Measurements from ENCODE around the gene CPT1A.

The CPT1A gene

DNA sequence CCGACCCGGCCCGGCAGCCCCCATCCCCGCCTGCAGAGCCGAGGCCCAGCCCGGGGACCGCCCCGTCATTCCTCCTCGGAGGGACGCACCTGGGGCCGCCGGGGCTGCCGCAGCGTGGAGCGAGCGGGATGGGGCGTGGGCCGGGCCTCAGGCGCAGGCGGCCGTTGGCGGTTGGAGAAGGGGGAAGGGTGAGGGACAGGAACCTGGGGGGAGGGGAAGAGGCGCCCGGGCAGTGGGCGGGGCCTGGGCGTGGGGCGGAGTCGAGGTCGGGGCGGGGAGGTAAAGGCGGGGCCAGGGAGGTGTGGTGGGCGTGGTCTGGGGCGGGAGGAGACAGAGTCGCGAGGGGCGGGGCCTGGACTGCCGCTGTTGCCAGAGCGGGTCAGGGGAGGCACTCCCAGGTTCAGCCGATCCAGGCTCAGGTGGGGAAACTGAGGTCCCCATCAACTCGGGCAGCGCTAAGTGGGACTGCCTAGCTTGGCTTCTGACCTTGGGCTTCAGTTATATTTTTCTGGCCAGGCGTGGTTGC is 90.3 kb downstream of the CPT1A start, which contains the start of gene TESMIN:
Gene TESMIN, minus strand, starts transcription at position 190 of the 526 bp plus-strand sequence. CDS start 860 bp downstream, outside the sequence.
- DNase-seq, result peak; percentile 97

DNA sequence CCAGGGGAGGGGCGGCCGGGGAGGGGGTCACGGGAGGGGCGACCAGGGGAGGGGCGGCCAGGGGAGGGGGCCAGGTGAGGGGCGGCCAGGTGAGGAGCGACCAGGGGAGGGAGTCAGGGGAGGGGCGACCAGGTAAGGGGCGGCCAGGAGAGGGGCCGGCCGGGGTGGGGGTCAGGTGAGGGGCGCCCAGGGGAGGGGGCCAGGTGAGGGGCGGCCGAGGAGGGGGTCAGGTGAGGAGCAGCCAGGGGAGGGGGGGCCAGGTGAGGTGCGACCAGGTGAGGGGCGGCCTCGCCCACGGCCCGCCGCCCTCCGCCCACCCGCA is 90.8 kb downstream of the CPT1A start:
- DNase-seq, result no peak

DNA sequence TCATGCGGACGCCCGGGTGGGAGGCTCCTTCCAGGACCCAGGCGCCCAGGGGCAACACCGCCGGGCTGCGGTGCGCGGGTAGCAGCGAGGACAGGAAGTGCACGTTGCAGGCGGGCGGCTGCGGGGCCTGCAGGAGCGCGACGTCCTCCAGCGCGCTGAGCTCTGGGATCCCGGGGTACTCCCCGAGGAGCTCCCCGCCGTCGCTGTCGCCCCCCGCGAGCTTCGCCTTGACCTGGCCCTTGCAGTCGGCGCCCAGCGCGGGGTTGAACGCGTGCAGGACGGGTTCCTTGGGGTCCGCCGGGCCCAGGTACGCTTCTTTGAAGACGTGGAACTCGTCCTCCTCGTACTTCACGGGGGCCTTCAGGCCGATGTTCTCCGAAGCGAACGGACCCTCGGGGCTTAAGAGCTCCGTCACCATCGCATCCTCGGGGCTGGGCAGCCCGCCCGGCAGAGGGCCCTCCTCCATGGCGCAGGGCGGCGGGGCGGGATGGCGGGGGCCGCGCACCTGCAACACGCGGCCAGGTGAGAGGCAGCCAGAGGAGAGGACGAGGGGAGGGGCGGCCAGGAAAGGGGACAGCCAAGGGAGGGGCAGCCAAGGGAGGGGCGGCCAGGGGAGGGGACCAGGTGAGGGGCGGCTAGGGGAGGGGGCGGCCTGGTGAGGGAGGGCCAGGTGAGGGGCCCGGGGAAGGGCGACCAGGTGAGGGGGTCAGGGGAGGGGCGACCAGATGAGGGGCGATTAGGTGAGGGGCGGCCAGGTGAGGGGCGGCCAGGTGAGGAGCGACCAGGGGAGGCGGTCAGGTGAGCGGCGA is 91.3 kb downstream of the CPT1A start:
- DNase-seq, result peak; percentile 54

DNA sequence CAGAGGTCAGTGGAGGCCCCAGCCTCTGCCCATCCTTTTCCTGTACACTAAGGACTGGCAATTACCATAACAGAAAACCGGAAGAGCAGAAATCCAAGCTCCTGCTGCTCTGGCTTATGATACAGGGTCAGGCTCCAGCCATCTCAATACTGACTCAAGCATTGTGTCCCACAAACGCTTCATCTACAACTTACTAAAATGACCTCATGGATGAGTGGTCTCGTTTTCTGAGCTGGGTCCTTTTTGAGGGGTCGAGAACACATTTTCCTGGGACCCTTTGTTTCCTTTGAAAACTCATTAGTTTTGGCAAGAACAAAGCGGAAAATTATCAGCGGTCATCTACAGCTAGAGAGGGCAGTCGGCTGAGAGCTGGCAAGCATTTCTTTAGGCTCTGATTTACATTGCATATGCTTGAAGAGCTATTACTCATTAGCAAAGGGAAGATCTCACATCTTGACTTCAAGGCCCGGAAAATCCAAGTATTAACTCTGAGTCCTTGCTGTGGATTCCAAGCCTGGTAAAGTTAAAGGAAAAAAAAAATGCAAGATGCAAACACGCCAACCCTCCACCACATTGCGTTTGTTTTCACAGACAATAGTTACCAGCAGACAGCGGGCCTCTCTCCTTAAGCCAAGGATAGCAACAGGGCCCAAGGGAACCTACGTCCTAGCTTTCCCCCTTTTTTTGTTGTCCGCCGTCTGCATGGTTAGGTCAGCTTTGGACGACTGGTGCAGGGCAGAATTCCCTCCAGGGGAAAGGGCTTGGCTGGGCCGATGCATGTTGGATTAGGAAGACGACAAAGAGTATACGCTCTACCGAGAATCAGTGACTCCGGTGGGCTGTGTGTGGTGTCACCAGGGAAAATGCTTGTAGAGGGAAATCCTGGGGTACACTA is 92.2 kb downstream of the CPT1A start:
- DNase-seq, result no peak

DNA sequence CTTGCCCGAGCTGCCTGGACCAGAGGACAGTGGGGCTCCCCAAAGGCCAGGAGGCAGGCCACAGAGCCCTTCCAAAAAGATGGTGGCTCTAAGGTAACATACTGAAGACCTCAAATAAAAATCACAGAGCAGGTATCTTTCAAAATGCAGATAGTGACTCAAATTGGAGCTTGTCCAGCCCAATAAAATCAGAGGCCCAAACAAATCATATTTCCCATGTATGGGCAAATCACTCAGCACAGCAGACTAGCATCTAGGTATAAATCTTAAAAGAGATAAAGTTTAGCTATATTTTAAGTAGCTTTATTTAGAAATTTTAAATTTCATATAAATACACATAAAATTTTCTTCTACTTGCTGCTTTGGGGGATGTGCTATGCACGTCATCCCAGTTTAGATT is 93.7 kb downstream of the CPT1A start:
- no peak for DNase-seq

DNA sequence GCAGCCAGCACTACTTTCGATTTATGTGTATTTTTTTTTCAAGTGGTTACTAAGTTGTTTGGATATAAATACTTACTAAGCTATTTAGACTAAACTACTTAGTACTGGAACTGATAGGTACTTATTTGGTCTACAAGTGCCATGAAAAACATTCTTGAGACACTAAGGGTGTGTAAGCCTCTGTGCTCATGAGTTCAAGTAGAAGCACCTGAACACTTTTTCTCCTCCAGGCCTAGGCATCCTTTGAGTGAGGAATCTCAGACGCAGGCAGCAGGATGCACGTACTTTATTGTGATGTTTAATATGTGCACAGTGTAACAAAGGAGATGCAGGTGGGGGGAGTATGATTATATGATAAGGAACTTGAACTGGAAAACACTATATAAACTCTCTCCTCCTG is 98.2 kb downstream of the CPT1A start:
- DNase-seq, result no peak

DNA sequence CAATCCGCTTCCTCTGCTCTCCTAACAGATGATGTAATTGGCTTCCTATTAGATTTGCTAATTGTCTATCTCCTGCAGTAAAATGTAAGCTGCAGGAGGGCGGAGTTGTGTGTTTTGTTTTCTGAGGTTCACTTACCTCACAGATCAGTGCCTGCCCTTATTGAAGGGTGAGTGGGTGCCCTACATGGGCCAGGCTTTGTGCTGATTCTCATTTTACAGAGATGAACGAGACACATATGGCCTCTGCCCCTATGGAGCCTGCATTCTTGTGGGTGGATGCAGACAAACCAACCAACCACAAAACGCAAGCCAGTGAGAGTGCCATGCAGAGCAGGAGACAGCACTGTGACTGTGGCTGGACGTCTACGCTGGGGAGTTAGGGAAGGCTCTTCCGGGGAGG is 100.3 kb downstream of the CPT1A start:
- DNase-seq, result no peak

DNA sequence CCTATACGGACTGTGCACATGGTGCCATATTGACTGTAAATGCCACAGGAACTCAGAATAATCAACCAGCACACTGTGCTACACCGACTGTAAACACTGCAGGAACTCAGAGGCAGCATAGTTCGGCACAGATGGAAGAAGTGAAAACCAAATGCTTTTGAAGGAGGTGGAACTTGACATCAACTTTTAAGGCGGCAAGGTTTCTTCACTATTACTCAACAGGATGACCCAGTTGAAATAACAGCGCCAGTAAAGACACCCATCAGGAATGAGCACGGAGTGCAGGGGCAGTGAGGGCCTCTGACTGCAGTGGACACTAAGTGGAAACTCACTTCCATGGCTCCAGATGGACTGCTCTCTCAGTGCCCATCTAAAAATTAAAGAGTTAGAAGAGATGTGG is 106.1 kb downstream of the CPT1A start:
- no peak for DNase-seq

DNA sequence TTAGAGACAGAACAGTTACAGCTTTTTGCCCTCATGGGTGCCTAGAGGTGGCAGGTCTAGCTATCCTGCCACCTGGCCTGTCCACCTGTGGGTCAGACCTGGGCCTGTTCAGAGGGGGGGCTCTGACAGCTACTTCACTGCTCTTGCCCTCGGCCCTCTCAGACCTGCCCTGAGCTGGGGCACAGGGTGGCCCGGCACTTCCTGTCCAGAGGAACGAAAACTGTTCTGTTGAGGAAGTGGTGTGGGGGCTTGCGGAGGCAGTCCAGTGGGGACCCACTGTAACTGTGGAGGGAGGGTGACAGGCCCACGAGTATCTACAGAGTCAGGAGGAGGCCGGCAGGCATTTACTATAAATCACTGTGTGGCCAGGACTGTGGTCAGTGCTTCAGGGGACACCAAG is 106.6 kb downstream of the CPT1A start:
- DNase-seq, result no peak

DNA sequence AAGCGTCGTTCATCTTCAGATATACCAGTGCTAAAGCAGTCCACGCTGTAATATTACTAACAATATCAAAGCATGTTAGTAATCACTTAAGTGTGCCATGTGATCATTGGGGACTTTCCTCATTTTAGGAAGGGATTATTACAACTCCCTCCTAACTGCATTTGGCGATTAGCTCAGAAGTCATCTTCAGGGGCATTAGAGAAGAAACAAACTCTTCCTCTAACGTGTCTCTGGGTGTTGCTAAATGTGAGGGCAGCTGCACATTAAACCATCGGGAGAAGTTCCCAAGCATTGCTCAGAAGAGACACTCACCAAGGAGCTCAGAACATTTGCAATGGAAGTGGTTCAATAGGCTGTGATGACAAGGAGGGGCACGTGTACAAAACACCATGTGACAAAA is 107.6 kb downstream of the CPT1A start:
- DNase-seq, result no peak

DNA sequence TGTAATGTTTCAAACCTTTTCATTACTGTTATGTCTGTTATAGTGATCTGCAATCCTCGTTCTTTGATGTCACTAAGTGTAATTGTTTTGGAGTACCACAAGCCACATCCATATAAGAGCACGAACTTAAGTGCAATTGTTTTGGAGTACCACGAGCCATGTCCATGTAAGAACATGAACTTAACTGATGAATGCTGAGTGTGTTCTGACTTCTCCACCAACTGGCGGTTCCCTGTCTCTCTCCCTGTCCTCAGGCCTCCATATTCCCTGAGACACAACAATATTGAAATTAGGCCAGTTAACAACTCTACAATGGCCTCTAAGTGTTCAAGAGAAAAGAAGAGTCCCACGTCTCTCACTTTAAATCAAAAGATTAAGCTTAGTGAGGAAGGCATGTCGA is 113.9 kb downstream of the CPT1A start:
- DNase-seq, result no peak

DNA sequence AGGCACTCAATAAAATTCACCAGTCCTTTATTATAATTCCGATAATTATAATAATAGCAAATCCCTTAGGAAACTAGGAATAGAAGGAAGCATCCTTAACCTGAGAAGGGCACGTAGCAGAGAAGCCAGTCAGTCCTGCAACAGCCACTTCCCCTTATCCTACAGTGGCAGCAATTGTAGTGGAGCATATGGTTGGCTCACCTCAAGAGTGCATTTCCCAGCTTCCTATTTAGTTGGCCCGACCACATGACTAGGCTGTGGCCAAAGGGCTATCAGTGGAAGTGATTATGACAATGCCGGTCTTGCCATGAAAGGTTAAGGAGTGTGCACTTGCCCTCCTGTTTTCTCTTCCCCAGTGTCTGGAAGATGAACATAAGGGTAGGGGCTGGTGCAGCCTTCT is 117.4 kb downstream of the CPT1A start:
- no peak for DNase-seq

DNA sequence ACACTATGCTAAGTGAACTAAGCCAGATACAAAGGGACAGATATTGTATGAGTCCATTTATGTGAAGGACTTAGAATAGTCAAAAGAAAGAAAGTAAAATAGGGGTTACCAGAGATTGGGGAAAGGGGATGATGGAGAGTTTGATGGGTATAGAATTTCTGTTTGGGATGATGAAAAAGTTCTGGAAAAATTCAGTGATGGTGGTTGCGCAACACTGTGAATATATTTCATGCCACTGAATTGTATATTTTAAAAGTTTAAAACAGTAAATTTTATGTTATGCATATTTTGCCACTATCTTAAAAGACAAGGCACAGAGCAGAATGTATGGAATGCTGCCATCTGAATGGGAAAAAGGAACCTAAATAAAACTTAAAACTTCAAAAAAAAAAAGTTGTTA is 119.6 kb downstream of the CPT1A start:
- no peak for DNase-seq

DNA sequence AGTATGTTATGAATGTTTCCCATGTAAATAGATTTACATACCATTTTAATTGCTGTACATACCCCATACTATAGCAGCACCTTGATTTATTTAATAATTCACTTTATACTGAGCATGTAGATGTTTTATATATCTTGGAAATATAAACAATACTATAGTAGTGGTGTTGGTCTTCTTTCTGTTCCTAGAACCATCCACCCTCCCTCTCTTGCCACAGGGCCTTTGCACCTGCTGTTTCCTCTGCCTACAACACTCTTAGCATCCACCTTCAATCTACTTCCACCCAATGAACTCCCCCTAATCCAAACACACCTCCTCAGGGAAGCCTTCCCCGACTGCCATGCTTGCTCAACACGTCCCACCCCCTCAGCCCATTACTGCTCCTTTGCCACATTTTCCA is 120.6 kb downstream of the CPT1A start:
- DNase-seq, result no peak

DNA sequence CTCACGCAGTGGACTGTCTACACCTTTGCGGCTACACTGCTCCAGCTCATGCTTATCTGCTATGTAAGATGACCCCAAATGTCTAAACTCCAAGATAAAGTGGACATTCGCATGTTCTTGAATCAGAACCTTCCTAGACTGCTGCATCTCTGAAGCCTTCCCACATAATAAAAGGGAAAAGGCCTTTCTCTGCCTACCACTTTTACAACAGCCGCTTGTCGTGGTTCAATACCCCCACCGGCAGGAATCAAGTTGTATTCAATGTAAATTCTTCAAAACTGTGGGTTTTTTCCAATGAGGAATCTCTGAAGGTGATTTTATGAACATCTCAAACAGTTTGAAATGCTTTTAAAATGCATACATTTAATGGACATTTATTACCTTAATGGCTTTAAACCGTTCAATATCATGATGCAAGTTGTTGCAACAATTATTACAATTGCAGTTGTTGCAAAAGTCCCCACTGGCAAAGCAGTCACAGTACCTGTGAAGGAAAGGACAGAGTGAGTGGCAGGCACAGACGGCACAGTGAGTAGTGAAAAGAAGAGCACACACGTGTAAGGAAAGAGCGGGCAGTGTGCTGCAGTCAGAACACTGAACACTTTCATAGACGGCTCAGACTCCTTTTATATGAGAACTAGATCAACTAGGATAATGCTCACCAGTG is 126.1 kb downstream of the CPT1A start:
- DNase-seq, result no peak

DNA sequence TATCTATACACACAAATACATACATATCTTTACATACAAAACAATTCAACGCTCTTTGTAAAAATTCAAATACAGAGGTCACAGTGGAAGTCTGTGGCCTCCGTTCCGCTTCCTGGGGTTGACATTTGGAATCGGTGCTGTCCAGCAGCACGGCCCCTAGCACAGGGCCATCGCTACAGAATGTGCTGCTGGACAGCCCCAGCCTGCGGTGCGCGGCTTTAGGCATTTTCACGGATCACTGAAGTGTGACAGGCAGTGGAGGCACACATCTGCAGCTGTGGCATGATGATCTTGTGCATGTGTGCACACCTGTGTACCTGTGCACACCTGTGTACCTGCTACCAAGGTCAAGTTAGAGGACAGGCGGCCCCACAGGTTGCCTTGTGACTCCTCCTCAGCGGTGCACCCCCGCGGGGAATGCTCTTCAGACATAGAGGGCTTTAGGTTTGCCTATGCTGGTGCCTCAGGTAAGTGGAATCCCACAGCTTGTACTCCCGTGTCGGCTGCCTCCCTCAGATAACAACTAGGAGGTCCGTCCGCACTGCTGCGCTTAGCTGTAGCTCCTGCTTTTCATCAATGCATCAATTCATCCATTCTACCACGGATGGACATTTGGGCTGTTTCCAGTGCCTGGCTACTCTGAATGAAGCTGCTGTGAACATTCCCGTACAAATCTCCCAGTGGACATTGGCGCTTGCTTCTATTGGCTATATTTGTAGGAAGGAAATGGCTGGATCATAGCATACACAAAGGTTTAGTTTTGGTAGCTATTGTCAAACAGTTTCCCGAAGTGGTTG is 127.5 kb downstream of the CPT1A start:
- no peak for DNase-seq

DNA sequence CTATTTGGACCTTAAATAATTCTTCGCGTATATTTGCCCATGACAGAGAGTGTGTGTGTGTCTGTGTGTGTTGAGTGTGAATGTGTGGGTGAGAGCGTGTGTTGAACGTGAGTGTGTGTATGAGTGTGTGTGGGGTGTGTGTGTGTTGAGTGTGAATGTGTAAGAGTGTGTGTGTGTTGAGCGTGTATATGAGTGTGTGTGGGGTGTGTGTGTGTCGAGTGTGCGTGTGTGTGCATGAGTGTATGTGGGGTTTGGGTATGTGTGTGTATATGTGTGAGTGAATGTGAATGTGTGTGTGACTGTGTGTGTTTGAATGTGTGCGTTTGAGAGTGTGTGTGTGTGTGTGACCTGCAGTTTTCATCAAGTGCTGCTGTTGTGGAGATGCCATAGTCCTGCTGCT is 130.6 kb downstream of the CPT1A start:
- DNase-seq, result no peak

DNA sequence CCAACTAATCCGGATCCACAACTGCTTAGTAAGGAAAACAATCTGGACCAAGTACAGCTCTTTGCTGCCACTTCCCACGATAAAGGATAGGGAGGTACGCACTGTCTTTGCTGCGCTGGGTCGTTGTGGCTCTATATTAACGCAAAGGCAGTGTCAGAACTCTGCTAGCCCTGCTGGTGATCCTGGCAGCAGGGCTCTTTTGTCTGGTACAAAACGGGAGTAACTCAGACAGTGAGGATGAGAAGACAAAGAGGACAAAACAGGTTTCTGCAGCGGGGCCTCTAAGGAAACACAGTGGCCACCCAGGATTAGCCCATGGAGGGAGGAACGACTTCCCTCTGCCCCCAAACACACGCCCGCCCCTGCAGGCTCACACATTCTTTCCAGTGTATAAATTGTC is 131.3 kb downstream of the CPT1A start:
- DNase-seq, result no peak

DNA sequence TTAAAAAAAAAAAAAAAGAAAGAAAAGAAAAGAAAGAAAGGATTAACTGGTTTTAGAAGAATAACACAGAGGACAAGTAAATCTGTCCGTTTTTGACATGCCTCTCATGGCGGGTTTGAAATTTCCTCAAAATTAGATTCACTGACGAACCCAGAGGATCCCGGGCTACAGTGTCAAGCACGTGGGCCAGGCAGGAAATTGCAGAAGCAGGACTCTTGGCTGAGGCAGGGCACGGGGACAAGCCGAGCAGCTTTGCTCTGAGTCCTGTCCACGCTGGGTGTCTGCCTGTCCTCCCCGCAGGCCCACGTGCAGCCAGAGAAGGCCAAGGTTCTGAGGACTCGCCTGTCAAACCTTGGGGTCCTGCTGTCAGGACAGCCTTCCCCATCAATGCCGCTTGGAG is 132.7 kb downstream of the CPT1A start:
- no peak for DNase-seq

DNA sequence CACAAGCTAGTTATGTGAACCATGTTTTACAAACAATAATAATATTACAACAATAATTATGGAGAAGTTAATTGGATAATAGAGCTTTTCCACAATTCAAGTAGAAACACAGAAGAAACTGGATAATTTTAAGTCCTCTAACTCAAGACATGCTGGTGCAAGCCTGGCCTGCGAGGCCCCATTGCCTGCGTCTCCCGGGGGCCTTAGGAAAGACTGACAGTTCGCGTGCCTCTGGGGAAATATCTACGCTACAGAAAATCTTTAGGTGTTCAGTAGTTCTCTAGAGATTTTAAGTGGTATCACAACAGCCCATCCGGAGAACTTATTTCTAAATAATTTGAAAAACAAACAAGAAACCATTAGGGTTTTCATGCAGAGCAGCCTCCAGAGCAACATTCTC is 134.2 kb downstream of the CPT1A start:
- no peak for DNase-seq

DNA sequence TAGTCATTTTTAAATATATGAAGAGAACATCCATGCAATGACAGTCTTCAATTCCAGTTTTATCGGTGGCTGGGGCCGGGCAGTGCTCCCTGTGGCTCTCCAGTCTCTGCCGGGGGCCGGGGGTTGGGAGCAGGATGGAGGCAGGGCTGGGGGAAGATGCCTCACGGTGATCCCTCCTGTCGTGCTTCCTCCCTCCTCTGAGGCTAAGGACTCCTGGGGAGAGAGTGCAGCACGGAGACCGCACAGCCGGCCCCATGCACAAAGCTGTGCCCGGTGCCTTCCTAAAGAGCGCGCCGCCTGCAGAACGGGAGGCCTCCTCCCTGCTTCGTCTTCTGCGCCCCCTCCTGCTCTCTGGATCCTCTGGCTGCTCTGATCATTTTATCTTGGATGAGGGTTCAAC is 136.8 kb downstream of the CPT1A start:
- no peak for DNase-seq
